Activated naive CD4-positive, alpha-beta T cell treated with anti-CD3 and anti-CD28 coated beads for 36 hours (primary cell): ENCODE data around the gene GPBP1. TPM values are rescaled to one million over a fixed set of nuclear protein-coding genes. Genes with fewer than 3 reads are reported as not detected.
A peak's percentile ranks its signal among the peaks of the same experiment; 100 is the strongest.
"Not testable (repeated sequence)": the region's sequence is repeated elsewhere in the genome, so short reads cannot be mapped to it uniquely, and the experiment has no call there.

Source experiments
- CTCF ChIA-PET: fragments of 350-600 bp; sonication (Branson Sonifier 250); formaldehyde crosslinking; loops from one replicate; lab custom pipeline; 2021; ENCODE audit warnings: antibody characterized with exemption; lab: Charles Lee
- DNase-seq: peaks from one replicate; pipeline ENCODE4 v3.0.0-alpha.2; 2020
- H3K27ac Mint-ChIP-seq: one replicate; pipeline ENCODE4 v1.8.0; 2021; ENCODE audit warnings: mild to moderate bottlenecking, mixed read lengths
- H3K27me3 Mint-ChIP-seq: one replicate; pipeline ENCODE4 v1.8.0; 2021; ENCODE audit warnings: low read depth, mixed read lengths
- H3K36me3 Mint-ChIP-seq: one replicate; pipeline ENCODE4 v1.8.0; 2021; ENCODE audit warnings: low read depth, mixed read lengths
- H3K4me1 Mint-ChIP-seq: one replicate; pipeline ENCODE4 v1.8.0; 2021; ENCODE audit warnings: low read depth, mixed read lengths
- H3K4me3 Mint-ChIP-seq: one replicate; pipeline ENCODE4 v1.8.0; 2021; ENCODE audit warnings: mild to moderate bottlenecking, moderate library complexity, mixed read lengths
- H3K9me3 Mint-ChIP-seq: one replicate; pipeline ENCODE4 v1.8.0; 2021; ENCODE audit warnings: mixed read lengths
- intact Hi-C: fragments of 100-400 bp; cut with micrococcal nuclease; formaldehyde crosslinking; loops from one replicate; pipeline ENCODE4 v1.15.1; 2023
- total RNA-seq, 2 experiments: library from RNA; stranded (reverse); gene quantifications; one replicate each; pipeline ENCODE4 v1.2.3, GENCODE V29; 2021

The GPBP1 gene
- total RNA-seq, 2 experiments from 2014 or later = 91.5 to 91.9 TPM

GRCh38 chr5:57170116-57170515 is 3.7 kb upstream of the GPBP1 start:
- not testable (repeated sequence) for H3K9me3 Mint-ChIP-seq, H3K27me3 Mint-ChIP-seq, H3K36me3 Mint-ChIP-seq, H3K4me3 Mint-ChIP-seq, H3K27ac Mint-ChIP-seq, DNase-seq
- peaks cover 16% of the 10 kb centered on the region for H3K4me1 Mint-ChIP-seq
- CTCF ChIA-PET = interaction anchor here (1.0 kb wide), 1 partner anchor 32 kb away, joined by 6 read pairs; no protein-coding TSS in a partner anchor
- intact Hi-C loops = loop anchor here (5.0 to 10.0 kb wide), 6 partner anchors 1075 to 1955 kb away; partner anchors contain the start of gene PLPP1

DNA sequence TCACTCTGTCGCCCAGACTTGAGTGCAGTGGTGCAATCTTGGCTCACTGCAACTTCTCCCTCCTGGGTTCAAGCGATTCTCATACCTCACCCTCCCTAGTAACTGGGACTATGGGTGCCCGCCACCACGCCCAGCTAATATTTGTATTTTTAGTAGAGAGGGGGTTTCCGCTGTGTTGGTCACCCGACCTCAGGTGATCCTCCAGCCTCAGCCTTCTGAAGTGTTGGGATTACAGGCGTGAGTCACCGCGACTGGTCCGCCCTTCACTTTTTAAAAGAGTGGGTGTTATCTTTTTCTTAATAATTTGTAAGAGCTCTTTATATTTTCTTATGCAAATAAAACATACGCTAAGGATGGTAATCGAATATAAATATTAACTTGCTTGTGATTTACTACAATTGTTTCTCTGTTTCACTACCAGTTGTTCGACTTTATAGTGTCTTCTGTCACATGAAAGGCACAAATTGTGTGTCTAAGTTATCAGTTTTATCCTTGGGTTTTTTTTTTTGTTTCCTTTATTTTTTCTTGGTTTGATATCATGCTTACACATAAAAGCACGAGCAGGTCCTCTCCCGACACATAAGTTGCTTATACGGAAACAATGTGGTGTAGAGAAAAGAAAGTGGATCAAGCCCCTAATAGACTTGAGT is 1.9 kb upstream of the GPBP1 start:
- DNase-seq = peak; percentile 39
- intact Hi-C loops = loop anchor here (5.0 to 10.0 kb wide), 6 partner anchors 1077 to 1953 kb away; partner anchors contain the start of gene PLPP1
- H3K36me3 Mint-ChIP-seq = peaks cover 21% of the 10 kb centered on the region
- H3K27me3 Mint-ChIP-seq = no peaks in the 10 kb centered on the region
- CTCF ChIA-PET = no interaction called here
- peaks cover 10% of the 10 kb centered on the region for H3K4me1 Mint-ChIP-seq
- no peaks in the 10 kb centered on the region for H3K9me3 Mint-ChIP-seq
- peak overlapping the region; percentile 94 for H3K4me3 Mint-ChIP-seq
- peak overlapping the region; percentile 97 for H3K27ac Mint-ChIP-seq

GRCh38 chr5:57172466-57173318 is 1.2 kb upstream of the GPBP1 start:
- Mint-ChIP-seq H3K4me1 (peaks cover 13% of the 10 kb centered on the region), H3K27me3 (no peaks in the 10 kb centered on the region), H3K9me3 (no peaks in the 10 kb centered on the region), H3K27ac (peak overlapping the region; percentile 97), H3K4me3 (peak overlapping the region; percentile 94), H3K36me3 (peaks cover 26% of the 10 kb centered on the region)
- intact Hi-C loops = loop anchor here (1.0 to 10.0 kb wide), 13 partner anchors 21 to 1952 kb away; partner anchors contain the start of genes IL6ST, MAP3K1, MIER3 and PLK2
- DNase-seq = peak; percentile 28
- CTCF ChIA-PET = interaction anchor here (1.0 to 1.2 kb wide), 3 partner anchors 35 to 269 kb away, joined by 3 read pairs; no protein-coding TSS in a partner anchor

DNA sequence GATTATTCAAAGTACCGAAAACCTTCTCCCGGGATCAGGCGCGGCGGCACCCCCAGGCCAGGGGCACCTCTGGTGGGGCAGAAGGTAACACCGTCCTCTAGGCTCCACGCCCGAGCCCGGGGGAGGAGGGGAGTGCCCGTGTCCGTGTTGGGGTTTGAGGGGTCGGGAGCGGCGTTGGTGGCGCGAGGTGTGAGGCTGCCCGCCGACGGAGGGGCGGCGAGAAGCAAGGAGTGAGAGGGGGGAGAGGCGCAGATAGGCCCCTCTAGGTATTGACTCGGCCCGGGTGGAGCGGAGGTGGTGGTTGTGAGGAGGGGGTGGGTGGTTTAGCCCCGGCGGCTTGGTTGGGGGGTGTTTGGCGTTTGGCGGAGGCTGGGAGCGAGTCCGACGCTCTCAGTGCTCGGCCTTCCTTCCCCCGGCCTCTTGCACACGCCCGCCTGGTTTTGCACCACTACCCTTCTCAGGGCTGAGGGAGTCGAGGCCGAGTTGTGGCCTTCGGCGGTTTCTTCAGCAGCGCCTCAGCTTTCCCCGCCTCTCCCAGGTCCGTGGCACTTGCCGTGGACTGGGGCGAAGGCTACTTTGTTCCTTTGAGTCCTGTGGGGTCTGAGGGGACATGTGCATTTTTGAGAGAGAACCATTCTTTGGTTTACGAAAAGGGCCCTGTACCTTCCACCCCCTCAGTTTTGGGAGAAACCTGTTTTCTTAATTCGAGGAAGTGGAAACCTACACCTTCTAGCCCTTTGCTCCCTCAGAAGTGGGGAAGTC is 450 bp downstream of the GPBP1 start:
- H3K4me3 Mint-ChIP-seq = peak overlapping the region; percentile 94
- CTCF ChIA-PET = interaction anchor here (1.0 to 1.2 kb wide), 3 partner anchors 45 to 273 kb away, joined by 3 read pairs; no protein-coding TSS in a partner anchor
- peak; percentile 41 for DNase-seq
- no peaks in the 10 kb centered on the region for H3K9me3 Mint-ChIP-seq
- intact Hi-C loops = loop anchor here (2.0 to 10.0 kb wide), 7 partner anchors 846 to 1950 kb away; partner anchors contain the start of gene PLPP1
- no peaks in the 10 kb centered on the region for H3K27me3 Mint-ChIP-seq
- H3K36me3 Mint-ChIP-seq = peaks cover 41% of the 10 kb centered on the region
- peak overlapping the region; percentile 97 for H3K27ac Mint-ChIP-seq
- H3K4me1 Mint-ChIP-seq = peaks cover 27% of the 10 kb centered on the region

- peak overlapping the region; percentile 94 for H3K4me3 Mint-ChIP-seq
- peaks cover 34% of the 10 kb centered on the region for H3K4me1 Mint-ChIP-seq
- CTCF ChIA-PET = interaction anchor here (1.8 kb wide), 1 partner anchor 17 kb away, joined by 9 read pairs; no protein-coding TSS in a partner anchor
- DNase-seq = no peak
- no peaks in the 10 kb centered on the region for H3K27me3 Mint-ChIP-seq
- H3K9me3 Mint-ChIP-seq = no peaks in the 10 kb centered on the region
- intact Hi-C loops = loop anchor here (1.0 to 10.0 kb wide), 8 partner anchors 46 to 1950 kb away; partner anchors contain the start of gene PLPP1
- peak overlapping the region; percentile 97 for H3K27ac Mint-ChIP-seq
- peaks cover 48% of the 10 kb centered on the region for H3K36me3 Mint-ChIP-seq
These were observed 1.1 kb downstream of the GPBP1 start for GRCh38 chr5:57174890-57175510.

GRCh38 chr5:57175551-57176309 is 1.9 kb downstream of the GPBP1 start:
- H3K36me3 Mint-ChIP-seq = peaks cover 52% of the 10 kb centered on the region
- intact Hi-C loops = loop anchor here (1.0 to 10.0 kb wide), 7 partner anchors 46 to 1949 kb away; partner anchors contain the start of gene PLPP1
- peaks cover 42% of the 10 kb centered on the region for H3K4me1 Mint-ChIP-seq

DNA sequence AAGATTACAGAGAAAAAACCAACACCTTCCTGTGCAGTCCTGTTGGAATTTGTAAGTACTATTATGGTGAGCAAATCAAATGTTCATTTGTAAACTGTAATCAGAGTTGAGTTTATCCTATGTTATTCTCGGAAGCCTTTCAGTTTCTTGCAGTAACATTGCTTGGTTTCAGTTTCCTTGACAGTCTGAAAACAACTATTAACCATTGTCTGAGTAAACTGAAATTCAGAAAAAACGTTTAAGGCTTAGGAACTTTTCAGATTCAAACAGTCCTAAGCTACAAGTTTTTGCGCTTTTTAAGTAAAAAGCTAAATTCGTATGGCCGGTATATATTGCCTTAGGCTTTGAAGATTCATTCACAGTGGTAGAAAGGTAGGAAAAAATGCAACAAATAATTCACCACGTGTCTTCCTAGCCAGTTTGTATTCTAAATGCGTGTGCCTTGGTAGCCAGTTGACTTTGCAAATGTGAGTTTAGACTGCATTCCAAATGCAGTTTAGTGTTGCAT is 2.5 kb downstream of the GPBP1 start:
- Mint-ChIP-seq H3K4me1 (peaks cover 48% of the 10 kb centered on the region), H3K36me3 (peaks cover 58% of the 10 kb centered on the region), H3K27ac (peak overlapping the region; percentile 97), H3K9me3 (no peaks in the 10 kb centered on the region), H3K27me3 (no peaks in the 10 kb centered on the region), H3K4me3 (peak overlapping the region; percentile 94)
- CTCF ChIA-PET = interaction anchor here (1.2 to 1.8 kb wide), 3 partner anchors 16 to 52 kb away, joined by 3 to 9 read pairs (median 5); no protein-coding TSS in a partner anchor
- intact Hi-C loops = loop anchor here (10.0 kb wide), 5 partner anchors 1082 to 1948 kb away; partner anchors contain the start of gene PLPP1
- DNase-seq = no peak

More at GRCh38 chr5:57175551-57176309, 1.9 kb downstream of the GPBP1 start:
- Mint-ChIP-seq H3K27me3 (no peaks in the 10 kb centered on the region), H3K27ac (peak overlapping the region; percentile 97), H3K9me3 (no peaks in the 10 kb centered on the region), H3K4me3 (peak overlapping the region; percentile 94)
- DNase-seq = peak; percentile 77
- CTCF ChIA-PET = interaction anchor here (1.2 to 1.8 kb wide), 3 partner anchors 16 to 53 kb away, joined by 3 to 9 read pairs (median 5); no protein-coding TSS in a partner anchor

DNA sequence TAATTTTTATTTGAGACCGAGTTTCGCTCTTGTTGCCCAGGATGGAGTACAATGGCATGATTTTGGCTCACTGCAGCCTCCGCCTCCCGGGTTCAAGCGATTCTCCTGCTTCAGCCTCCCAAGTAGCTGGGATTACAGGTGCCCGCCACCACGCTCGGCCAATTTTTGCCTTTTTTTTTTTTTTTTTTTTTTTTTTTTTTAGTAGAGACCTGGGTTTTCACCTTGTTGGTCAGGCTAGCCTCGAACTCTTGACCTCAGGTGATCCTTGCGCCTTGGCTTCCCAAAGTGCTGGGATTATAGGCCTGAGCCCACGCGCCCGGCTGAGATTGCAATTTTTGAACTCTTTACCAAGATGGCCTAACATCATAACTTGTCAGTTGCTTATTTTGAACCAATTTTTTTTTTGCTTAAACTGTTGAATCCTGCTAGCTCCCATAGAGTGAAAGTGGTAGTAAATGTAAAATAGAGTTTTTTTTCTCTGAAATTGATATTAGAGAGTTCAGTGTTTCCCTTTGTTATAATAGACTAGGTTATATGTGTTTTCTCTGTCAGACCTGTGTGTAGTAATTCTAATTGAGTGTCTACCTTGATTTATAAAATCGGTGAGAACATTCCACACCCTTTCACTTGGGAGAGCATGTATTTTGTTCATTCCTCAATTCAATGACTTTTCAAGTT is 3.8 kb downstream of the GPBP1 start:
- H3K27ac Mint-ChIP-seq = no peak overlapping the region
- CTCF ChIA-PET = interaction anchor here (0.6 kb wide), 1 partner anchor 484 kb away, joined by 4 read pairs; no protein-coding TSS in a partner anchor
- H3K4me1 Mint-ChIP-seq = peaks cover 47% of the 10 kb centered on the region
- H3K36me3 Mint-ChIP-seq = peaks cover 60% of the 10 kb centered on the region
- no peaks in the 10 kb centered on the region for H3K9me3 Mint-ChIP-seq
- intact Hi-C loops = loop anchor here (10.0 kb wide), 5 partner anchors 1083 to 1947 kb away; partner anchors contain the start of gene PLPP1
- H3K27me3 Mint-ChIP-seq = no peaks in the 10 kb centered on the region
- DNase-seq = no peak
- H3K4me3 Mint-ChIP-seq = peak overlapping the region; percentile 94

GRCh38 chr5:57178238-57178637 is 4.4 kb downstream of the GPBP1 start:
- H3K27ac Mint-ChIP-seq, CTCF ChIA-PET, H3K27me3 Mint-ChIP-seq, H3K9me3 Mint-ChIP-seq, DNase-seq: not testable (repeated sequence)
- Mint-ChIP-seq H3K4me1 (peaks cover 49% of the 10 kb centered on the region), H3K36me3 (peaks cover 58% of the 10 kb centered on the region), H3K4me3 (peak overlapping the region; percentile 94)
- intact Hi-C loops = loop anchor here (10.0 kb wide), 5 partner anchors 1083 to 1947 kb away; partner anchors contain the start of gene PLPP1
